A673 (cell line): ENCODE data around the gene GPC6. TPM values are rescaled to one million over a fixed set of nuclear protein-coding genes. Genes with fewer than 3 reads are reported as not detected.

Experiments used
- BruUV-seq: library from RNA; stranded (reverse); fragments of 400-500 nt; replicated peaks from 2 replicates; lab custom pipeline; 2021; lab: Mats Ljungman, UMichigan
- CTCF ChIA-PET: fragments of 300-600 bp; sonication (Branson Sonifier 250); formaldehyde crosslinking; loops from one replicate; lab custom pipeline; 2022; ENCODE audit warnings: antibody characterized with exemption; lab: Charles Lee
- POLR2A ChIA-PET: fragments of 300-600 bp; sonication (Branson Sonifier 250); formaldehyde crosslinking; loops from one replicate; lab custom pipeline; 2022; ENCODE audit warnings: antibody characterized with exemption; ENCODE audit not compliant: low non-redundant PET; lab: Charles Lee
- DNase-seq: peaks from one replicate; pipeline ENCODE4 v3.0.0-alpha.2; 2015; ENCODE audit warnings: low spot score
- H3K27ac ChIP-seq: fragments of 200-600 bp; sonication (generic); 2 replicates; pipeline ENCODE4 v1.5.1; 2016; ENCODE audit warnings: mixed run types, low read depth, mild to moderate bottlenecking, mixed read lengths, antibody characterized with exemption, low read length; ENCODE audit not compliant: poor library complexity, severe bottlenecking
- H3K27me3 ChIP-seq: fragments of 200-600 bp; sonication (generic); replicated peaks from 2 replicates; pipeline ENCODE4 v1.6.1; 2017; ENCODE audit warnings: mixed run types, low read depth, mild to moderate bottlenecking, mixed read lengths, antibody characterized with exemption, low read length; ENCODE audit not compliant: insufficient read depth, poor library complexity
- H3K36me3 ChIP-seq: fragments of 200-600 bp; sonication (generic); 2 replicates; pipeline ENCODE4 v1.6.1; 2016; ENCODE audit warnings: mixed run types, mild to moderate bottlenecking, mixed read lengths, antibody characterized with exemption, low read length; ENCODE audit not compliant: insufficient read depth, poor library complexity, severe bottlenecking
- H3K4me1 ChIP-seq: fragments of 200-600 bp; sonication (generic); 2 replicates; pipeline ENCODE4 v1.6.1; 2017; ENCODE audit warnings: mixed run types, mild to moderate bottlenecking, mixed read lengths, antibody characterized with exemption, low read length; ENCODE audit not compliant: insufficient read depth, poor library complexity, severe bottlenecking
- H3K4me3 ChIP-seq: fragments of 200-600 bp; sonication (generic); 2 replicates; pipeline ENCODE4 v1.5.1; 2016; ENCODE audit warnings: low read depth, mixed run types, mild to moderate bottlenecking, mixed read lengths, low read length; ENCODE audit not compliant: poor library complexity, severe bottlenecking
- H3K9me3 ChIP-seq: fragments of 200-600 bp; sonication (generic); 2 replicates; pipeline ENCODE4 v1.6.1; 2016; ENCODE audit warnings: mixed run types, low read depth, mild to moderate bottlenecking, mixed read lengths, antibody characterized with exemption, low read length; ENCODE audit not compliant: poor library complexity, severe bottlenecking
- CTCF ChIP-seq: fragments of 300-800, 200-600 bp; sonication (generic); conservative IDR thresholded peaks from 2 replicates; pipeline ENCODE4 v1.5.1; 2017; ENCODE audit warnings: low read depth, mild to moderate bottlenecking, antibody characterized with exemption, low read length, moderate library complexity, mixed read lengths
- EZH2 ChIP-seq: fragments of 200-600 bp; sonication (generic); IDR thresholded peaks from 2 replicates; pipeline ENCODE4 v1.6.1; 2017; ENCODE audit warnings: borderline replicate concordance, low read depth, mild to moderate bottlenecking, mixed read lengths, antibody characterized with exemption, low read length; ENCODE audit not compliant: poor library complexity, severe bottlenecking
- intact Hi-C: fragments of 100-400 bp; cut with micrococcal nuclease; formaldehyde crosslinking; loops from one replicate; pipeline ENCODE4 v1.10.0; 2022; ENCODE audit not compliant: unreplicated experiment
- total RNA-seq: library from RNA; stranded (reverse); gene quantifications from 2 replicates; pipeline ENCODE4 v1.2.3, GENCODE V29; 2021

The GPC6 gene
- total RNA-seq, 1 experiment from 2014 or later: 23.3 TPM

- H3K27me3 ChIP-seq: no peaks in the 10 kb centered on the region
- intact Hi-C loops: no loop called here
- H3K4me3 ChIP-seq: no peak overlapping the region
- no peak overlapping the region for H3K27ac ChIP-seq
- ChIA-PET CTCF (no interaction called here), POLR2A (no interaction called here)
- no TSS peak for BruUV-seq
- TF ChIP-seq EZH2 (no peak), CTCF (no peak)
- no peaks in the 10 kb centered on the region for H3K4me1 ChIP-seq
- peaks cover 16% of the 10 kb centered on the region for H3K9me3 ChIP-seq
- H3K36me3 ChIP-seq: no peaks in the 10 kb centered on the region
- no peak for DNase-seq
These were observed 433.9 kb downstream of the GPC6 start for GRCh38 chr13:93660391-93661063.

GRCh38 chr13:93670866-93671265 is 444.3 kb downstream of the GPC6 start:
- DNase-seq: no peak
- intact Hi-C loops: no loop called here
- BruUV-seq: no TSS peak
- Histone ChIP-seq H3K9me3 (no peaks in the 10 kb centered on the region), H3K27ac (no peak overlapping the region), H3K4me1 (no peaks in the 10 kb centered on the region), H3K36me3 (no peaks in the 10 kb centered on the region), H3K4me3 (no peak overlapping the region), H3K27me3 (no peaks in the 10 kb centered on the region)
- POLR2A ChIA-PET: no interaction called here
- CTCF ChIA-PET: no interaction called here
- TF ChIP-seq EZH2: no peak
- no peak for TF ChIP-seq CTCF

GRCh38 chr13:93672996-93673395 is 446.4 kb downstream of the GPC6 start:
- H3K4me1 ChIP-seq: no peaks in the 10 kb centered on the region
- intact Hi-C loops: no loop called here
- ChIA-PET CTCF (no interaction called here), POLR2A (no interaction called here)
- no peaks in the 10 kb centered on the region for H3K9me3 ChIP-seq
- TF ChIP-seq CTCF: no peak
- TF ChIP-seq EZH2: no peak
- H3K27me3 ChIP-seq: no peaks in the 10 kb centered on the region
- H3K36me3 ChIP-seq: no peaks in the 10 kb centered on the region
- no TSS peak for BruUV-seq
- no peak overlapping the region for H3K27ac ChIP-seq
- no peak for DNase-seq
- H3K4me3 ChIP-seq: no peak overlapping the region
